Natural killer cell (primary cell): ENCODE measurements around the gene CXCL17. TPM values are rescaled to one million over a fixed set of nuclear protein-coding genes. Genes with fewer than 3 reads are reported as not detected.

ENCODE experiments used
- ATAC-seq, 3 donors: fragments of 150-1000 bp in 2 of 3; fragments of 200-7000 bp in 1 of 3; cut with Tn5 transposase; 1 replicate in 1 of 3; 2 replicates in 2 of 3; pipeline ENCODE4 v1.10.0; 2021; ENCODE audit warnings: mild to moderate bottlenecking in 2 of 3, moderate library complexity in 2 of 3
- DNase-seq, 2 donors: peaks; one replicate each; pipeline versions ENCODE4 v3.0.0 to v3.0.0-alpha.2; 2013 to 2021; ENCODE audit warnings: mixed read lengths in 1 of 2
- H3K27ac ChIP-seq: one replicate; pipeline ENCODE4 v1.5.1; 2013; ENCODE audit warnings: mild to moderate bottlenecking, low read length
- H3K27me3 ChIP-seq: one replicate; pipeline ENCODE4 v1.6.1; 2013; ENCODE audit warnings: low read length; ENCODE audit not compliant: control insufficient read depth, insufficient read depth
- H3K36me3 ChIP-seq: one replicate; pipeline ENCODE4 v1.6.1; 2013; ENCODE audit warnings: low read length; ENCODE audit not compliant: control insufficient read depth, insufficient read depth
- H3K4me1 ChIP-seq: one replicate; pipeline ENCODE4 v1.6.1; 2013; ENCODE audit warnings: low read length; ENCODE audit not compliant: control insufficient read depth, insufficient read depth
- H3K4me3 ChIP-seq: one replicate; pipeline ENCODE4 v1.5.1; 2013; ENCODE audit warnings: low read length
- H3K9me3 ChIP-seq: one replicate; pipeline ENCODE4 v1.6.1; 2013; ENCODE audit warnings: low read length; ENCODE audit not compliant: control insufficient read depth, insufficient read depth
- H3K27ac Mint-ChIP-seq, 2 donors: one replicate each; pipeline ENCODE4 v1.8.0; 2022; ENCODE audit warnings: mild to moderate bottlenecking in 2 of 2, mixed read lengths in 2 of 2, moderate library complexity in 1 of 2
- H3K27me3 Mint-ChIP-seq, 2 donors: one replicate each; pipeline ENCODE4 v1.8.0; 2022; ENCODE audit warnings: low read depth in 2 of 2, mixed read lengths in 2 of 2
- H3K36me3 Mint-ChIP-seq: one replicate; pipeline ENCODE4 v1.8.0; 2022; ENCODE audit warnings: mixed read lengths
- H3K4me1 Mint-ChIP-seq, 2 donors: one replicate each; pipeline ENCODE4 v1.8.0; 2022; ENCODE audit warnings: mixed read lengths in 2 of 2
- H3K4me3 Mint-ChIP-seq: one replicate; pipeline ENCODE4 v1.8.0; 2022; ENCODE audit warnings: mild to moderate bottlenecking, moderate library complexity, mixed read lengths
- H3K9me3 Mint-ChIP-seq, 2 donors: one replicate each; pipeline ENCODE4 v1.8.0; 2022; ENCODE audit warnings: mixed read lengths in 2 of 2
- WGBS: methylation state at CpG from one replicate; pipeline ENCODE4 v1.1.7; 2013; ENCODE audit warnings: missing lambda C conversion rate; ENCODE audit not compliant: insufficient coverage; 5-methylcytosine and 5-hydroxymethylcytosine counted together
- intact Hi-C: fragments of 100-400 bp; cut with micrococcal nuclease; formaldehyde crosslinking; loops from one replicate; pipeline ENCODE4 v1.14.2; 2022
- total RNA-seq, 4 donors: library from RNA; stranded (reverse); fragments of 120-200 nt in 1 of 4; gene quantifications; one replicate each; pipeline versions ENCODE4 v1.2.3 to v1.2.4, GENCODE V29; 2013 to 2022
- TF ChIP-seq, protein P1 (sequence below): fragments of 200-600 bp; IDR thresholded peaks from one replicate; pipeline ENCODE4 v1.8.0; 2022; ENCODE audit warnings: antibody characterized with exemption

Gene CXCL17
- total RNA-seq, 3 donors from 2014 or later (not counting 1 experiment from before 2014, with no cell fraction given): not detected

GRCh38 chr19:42421591-42422031 is 21.1 kb downstream of the CXCL17 start:
- peaks cover 33 to 47% of the 10 kb centered on the region in 2 donors for H3K4me1 Mint-ChIP-seq
- H3K4me3 ChIP-seq: no peak overlapping the region
- H3K4me1 ChIP-seq: peaks cover 35% of the 10 kb centered on the region
- ATAC-seq (no peak), DNase-seq (no peak)
- no peaks in the 10 kb centered on the region for H3K9me3 Mint-ChIP-seq
- TF ChIP-seq, protein P1, sequence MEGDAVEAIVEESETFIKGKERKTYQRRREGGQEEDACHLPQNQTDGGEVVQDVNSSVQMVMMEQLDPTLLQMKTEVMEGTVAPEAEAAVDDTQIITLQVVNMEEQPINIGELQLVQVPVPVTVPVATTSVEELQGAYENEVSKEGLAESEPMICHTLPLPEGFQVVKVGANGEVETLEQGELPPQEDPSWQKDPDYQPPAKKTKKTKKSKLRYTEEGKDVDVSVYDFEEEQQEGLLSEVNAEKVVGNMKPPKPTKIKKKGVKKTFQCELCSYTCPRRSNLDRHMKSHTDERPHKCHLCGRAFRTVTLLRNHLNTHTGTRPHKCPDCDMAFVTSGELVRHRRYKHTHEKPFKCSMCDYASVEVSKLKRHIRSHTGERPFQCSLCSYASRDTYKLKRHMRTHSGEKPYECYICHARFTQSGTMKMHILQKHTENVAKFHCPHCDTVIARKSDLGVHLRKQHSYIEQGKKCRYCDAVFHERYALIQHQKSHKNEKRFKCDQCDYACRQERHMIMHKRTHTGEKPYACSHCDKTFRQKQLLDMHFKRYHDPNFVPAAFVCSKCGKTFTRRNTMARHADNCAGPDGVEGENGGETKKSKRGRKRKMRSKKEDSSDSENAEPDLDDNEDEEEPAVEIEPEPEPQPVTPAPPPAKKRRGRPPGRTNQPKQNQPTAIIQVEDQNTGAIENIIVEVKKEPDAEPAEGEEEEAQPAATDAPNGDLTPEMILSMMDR: no peak
- H3K27me3 Mint-ChIP-seq: no peaks in the 10 kb centered on the region
- no peak overlapping the region for H3K4me3 Mint-ChIP-seq
- H3K27ac ChIP-seq: no peak overlapping the region
- no peaks in the 10 kb centered on the region for H3K9me3 ChIP-seq
- H3K27me3 ChIP-seq: no peaks in the 10 kb centered on the region
- peak overlapping the region in 1 of 2 donors; percentile 99 for H3K27ac Mint-ChIP-seq
- no peaks in the 10 kb centered on the region for H3K36me3 Mint-ChIP-seq
- intact Hi-C loops: loop anchor here (2.0 kb wide), 2 partner anchors 25 to 179 kb away; partner anchors contain the start of gene GSK3A
- 90% methylated on average over 9 of the region's 9 CpGs for WGBS
- H3K36me3 ChIP-seq: no peaks in the 10 kb centered on the region

DNA sequence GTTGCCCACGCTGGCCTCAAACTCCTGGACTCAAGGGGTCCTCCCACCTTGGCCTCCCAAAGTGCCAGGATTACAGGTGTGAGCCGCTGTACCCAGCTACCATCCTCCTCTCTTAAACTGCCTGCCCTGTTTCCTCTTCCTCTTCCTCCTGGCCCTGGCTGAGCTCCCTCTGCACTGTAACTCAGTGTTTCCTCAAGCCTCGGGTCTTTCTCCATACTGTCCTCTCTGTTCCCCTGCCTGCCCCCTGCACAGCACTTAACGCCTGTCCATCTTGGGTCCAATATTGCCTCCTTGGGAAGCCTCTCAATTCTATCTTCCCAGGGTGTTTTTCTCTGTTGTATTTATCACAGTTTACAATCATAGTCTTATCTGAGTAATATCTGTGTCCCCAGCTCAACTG is 21.6 kb downstream of the CXCL17 start:
- TF ChIP-seq, protein P1: no peak
- WGBS: 93% methylated on average over 4 of the region's 4 CpGs
- Histone ChIP-seq H3K27ac (no peak overlapping the region), H3K36me3 (no peaks in the 10 kb centered on the region), H3K9me3 (no peaks in the 10 kb centered on the region), H3K27me3 (no peaks in the 10 kb centered on the region), H3K4me1 (peaks cover 35% of the 10 kb centered on the region), H3K4me3 (no peak overlapping the region)
- intact Hi-C loops: no loop called here
- H3K4me1 Mint-ChIP-seq: peaks cover 33 to 47% of the 10 kb centered on the region in 2 donors
- H3K4me3 Mint-ChIP-seq: no peak overlapping the region
- DNase-seq (no peak), ATAC-seq (no peak)
- no peaks in the 10 kb centered on the region for H3K36me3 Mint-ChIP-seq
- peak overlapping the region in 1 of 2 donors; percentile 8 for H3K27ac Mint-ChIP-seq
- no peaks in the 10 kb centered on the region for H3K27me3 Mint-ChIP-seq
- no peaks in the 10 kb centered on the region for H3K9me3 Mint-ChIP-seq

DNA sequence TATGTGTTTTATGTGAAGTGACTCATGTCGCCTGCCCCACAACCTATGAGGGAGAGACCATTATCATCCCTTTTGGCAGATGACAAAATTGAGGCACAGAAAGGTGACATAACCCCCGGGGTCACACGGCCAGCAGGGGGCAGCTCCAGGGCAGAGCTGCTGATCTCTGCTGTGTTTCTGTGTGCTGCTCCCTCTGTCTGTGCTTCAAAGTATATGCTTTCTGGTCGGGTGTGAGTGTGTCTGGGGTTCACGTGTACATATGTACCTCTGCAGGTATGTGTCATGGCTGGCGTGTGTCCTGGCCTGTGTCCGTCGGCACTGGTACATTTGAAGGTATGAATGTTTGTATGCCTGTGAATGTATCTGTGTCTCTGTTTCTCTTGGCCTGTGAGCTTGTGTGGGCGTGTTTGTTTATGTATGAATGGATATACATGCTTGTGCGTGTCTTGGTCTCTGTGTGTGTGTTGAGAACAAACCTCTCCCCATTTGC is 22.6 kb downstream of the CXCL17 start:
- H3K27ac Mint-ChIP-seq: peak overlapping the region in 1 of 2 donors; percentile 8
- no peaks in the 10 kb centered on the region for H3K9me3 Mint-ChIP-seq
- H3K36me3 Mint-ChIP-seq: no peaks in the 10 kb centered on the region
- peak; percentile 62 to 87 for DNase-seq
- 51% methylated on average over 9 of the region's 10 CpGs for WGBS
- H3K27ac ChIP-seq: no peak overlapping the region
- intact Hi-C loops: no loop called here
- H3K27me3 Mint-ChIP-seq: no peaks in the 10 kb centered on the region
- peaks cover 35% of the 10 kb centered on the region for H3K4me1 ChIP-seq
- no peaks in the 10 kb centered on the region for H3K9me3 ChIP-seq
- peak; percentile 27 to 44 (median 34) for ATAC-seq
- no peaks in the 10 kb centered on the region for H3K36me3 ChIP-seq
- H3K4me3 ChIP-seq: no peak overlapping the region
- peaks cover 33 to 47% of the 10 kb centered on the region in 2 donors for H3K4me1 Mint-ChIP-seq
- no peak overlapping the region for H3K4me3 Mint-ChIP-seq
- TF ChIP-seq, protein P1: peak; percentile 78
- H3K27me3 ChIP-seq: no peaks in the 10 kb centered on the region

- DNase-seq (no peak), ATAC-seq (no peak)
- Mint-ChIP-seq H3K4me1 (peaks cover 33 to 44% of the 10 kb centered on the region in 2 donors), H3K27ac (no peak overlapping the region), H3K9me3 (no peaks in the 10 kb centered on the region), H3K27me3 (no peaks in the 10 kb centered on the region), H3K36me3 (no peaks in the 10 kb centered on the region), H3K4me3 (no peak overlapping the region)
- intact Hi-C loops: no loop called here
- H3K27me3 ChIP-seq: no peaks in the 10 kb centered on the region
- H3K27ac ChIP-seq: no peak overlapping the region
- TF ChIP-seq, protein P1: no peak
- 88% methylated on average over 6 of the region's 6 CpGs for whole genome bisulfite sequencing
- H3K36me3 ChIP-seq: no peaks in the 10 kb centered on the region
- peaks cover 32% of the 10 kb centered on the region for H3K4me1 ChIP-seq
- H3K4me3 ChIP-seq: no peak overlapping the region
- no peaks in the 10 kb centered on the region for H3K9me3 ChIP-seq
Measured at GRCh38 chr19:42419309-42419708, 23.4 kb downstream of the CXCL17 start.
